WTC11 (cell line): ENCODE data around the gene FMNL3.

Experiments used
- ETV6 ChIP-seq: sonication (generic); formaldehyde crosslinking; IDR thresholded peaks from 2 replicates; pipeline ENCODE4 v1.8.1; 2022; ENCODE audit warnings: mild to moderate bottlenecking, missing genetic modification reagents
- FOXP4 ChIP-seq: sonication (generic); formaldehyde crosslinking; IDR thresholded peaks from 2 replicates; pipeline ENCODE4 v1.8.0; 2022; ENCODE audit warnings: mild to moderate bottlenecking, missing genetic modification reagents
- TEAD1 ChIP-seq: sonication (generic); formaldehyde crosslinking; IDR thresholded peaks from 2 replicates; pipeline ENCODE4 v1.8.0; 2022; ENCODE audit warnings: mild to moderate bottlenecking, missing genetic modification reagents
- ZBTB21 ChIP-seq: sonication (generic); formaldehyde crosslinking; IDR thresholded peaks from 2 replicates; pipeline ENCODE4 v1.8.1; 2023; ENCODE audit warnings: mild to moderate bottlenecking, missing genetic modification reagents, borderline replicate concordance
- TF ChIP-seq, protein P1 (sequence below): fragments of 200-600 bp; IDR thresholded peaks from 2 replicates; pipeline ENCODE4 v1.8.0; 2022; ENCODE audit warnings: antibody characterized with exemption
- TF ChIP-seq, protein P2 (sequence below): sonication (generic); formaldehyde crosslinking; IDR thresholded peaks from 2 replicates; pipeline ENCODE4 v1.8.1; 2023; ENCODE audit warnings: mild to moderate bottlenecking, missing genetic modification reagents, moderate library complexity

GRCh38 chr12:49674318-49674981, 32.8 kb downstream of the FMNL3 start:
- TF ChIP-seq, protein P1, sequence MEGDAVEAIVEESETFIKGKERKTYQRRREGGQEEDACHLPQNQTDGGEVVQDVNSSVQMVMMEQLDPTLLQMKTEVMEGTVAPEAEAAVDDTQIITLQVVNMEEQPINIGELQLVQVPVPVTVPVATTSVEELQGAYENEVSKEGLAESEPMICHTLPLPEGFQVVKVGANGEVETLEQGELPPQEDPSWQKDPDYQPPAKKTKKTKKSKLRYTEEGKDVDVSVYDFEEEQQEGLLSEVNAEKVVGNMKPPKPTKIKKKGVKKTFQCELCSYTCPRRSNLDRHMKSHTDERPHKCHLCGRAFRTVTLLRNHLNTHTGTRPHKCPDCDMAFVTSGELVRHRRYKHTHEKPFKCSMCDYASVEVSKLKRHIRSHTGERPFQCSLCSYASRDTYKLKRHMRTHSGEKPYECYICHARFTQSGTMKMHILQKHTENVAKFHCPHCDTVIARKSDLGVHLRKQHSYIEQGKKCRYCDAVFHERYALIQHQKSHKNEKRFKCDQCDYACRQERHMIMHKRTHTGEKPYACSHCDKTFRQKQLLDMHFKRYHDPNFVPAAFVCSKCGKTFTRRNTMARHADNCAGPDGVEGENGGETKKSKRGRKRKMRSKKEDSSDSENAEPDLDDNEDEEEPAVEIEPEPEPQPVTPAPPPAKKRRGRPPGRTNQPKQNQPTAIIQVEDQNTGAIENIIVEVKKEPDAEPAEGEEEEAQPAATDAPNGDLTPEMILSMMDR, result no peak
- TF ChIP-seq TEAD1 (CRISPR knock-in tag) (no peak), ZBTB21 (CRISPR knock-in tag) (no peak), ETV6 (CRISPR knock-in tag) (no peak), FOXP4 (CRISPR knock-in tag) (no peak)
- TF ChIP-seq, protein P2, sequence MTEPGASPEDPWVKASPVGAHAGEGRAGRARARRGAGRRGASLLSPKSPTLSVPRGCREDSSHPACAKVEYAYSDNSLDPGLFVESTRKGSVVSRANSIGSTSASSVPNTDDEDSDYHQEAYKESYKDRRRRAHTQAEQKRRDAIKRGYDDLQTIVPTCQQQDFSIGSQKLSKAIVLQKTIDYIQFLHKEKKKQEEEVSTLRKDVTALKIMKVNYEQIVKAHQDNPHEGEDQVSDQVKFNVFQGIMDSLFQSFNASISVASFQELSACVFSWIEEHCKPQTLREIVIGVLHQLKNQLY (CRISPR knock-in tag), result no peak
